ENCODE results near the gene CEMIP2.

GRCh38 chr9:71677209-71677608, 91.1 kb downstream of the CEMIP2 start:
- TF ChIP-seq CTCF (IDR thresholded peaks at IDR 0.05; ENCODE audit: insufficient read depth, low read length, poor library complexity, severe bottlenecking) (no peak), EZH2phosphoT487 (conservative IDR thresholded peaks at IDR 0.05; ENCODE audit: low read length) (no peak)

Measured in SU-DHL-6 (cell line).